H1 (cell line): Measurements from ENCODE around the gene CNST. TPM values are rescaled to one million over a fixed set of nuclear protein-coding genes. Genes with fewer than 3 reads are reported as not detected.

Source experiments
- CTCF ChIA-PET: fragments of 300-600 bp; sonication (Branson Sonifier 250); formaldehyde crosslinking; loops from one replicate; lab custom pipeline; 2021; ENCODE audit not compliant: partially characterized antibody; lab: Charles Lee
- POLR2A ChIA-PET: fragments of 300-600 bp; sonication (Branson Sonifier 250); formaldehyde crosslinking; loops from one replicate; lab custom pipeline; 2021; ENCODE audit warnings: inconsistent platforms; ENCODE audit not compliant: partially characterized antibody; lab: Charles Lee
- DNase-seq, 2 experiments: peaks; one replicate each; pipeline versions ENCODE4 v3.0.0 to v3.0.0-alpha.2; 2010 to 2022; ENCODE audit warnings: low spot score in 2 of 2, low read depth in 1 of 2, mixed read lengths in 1 of 2
- FAIRE-seq: peaks from 2 replicates; lab custom pipeline; 2011; peaks lifted over from hg19 to GRCh38; lab: Jason Lieb, UNC
- H2AFZ ChIP-seq: 2 replicates; pipeline ENCODE4 v1.8.1; 2012; ENCODE audit warnings: low read length, inconsistent platforms
- H2AK5ac ChIP-seq: 2 replicates; pipeline ENCODE4 v1.6.1; 2013; ENCODE audit warnings: low read depth, low read length
- H2BK120ac ChIP-seq: replicated peaks from 2 replicates; pipeline ENCODE3; 2013; ENCODE audit warnings: low read depth, low read length, inconsistent platforms
- H2BK12ac ChIP-seq: 2 replicates; pipeline ENCODE4 v1.6.1; 2013; ENCODE audit warnings: low read depth, low read length
- H2BK15ac ChIP-seq: 2 replicates; pipeline ENCODE4 v1.6.1; 2013; ENCODE audit warnings: low read length
- H2BK20ac ChIP-seq: 2 replicates; pipeline ENCODE4 v1.6.1; 2013; ENCODE audit warnings: low read length
- H2BK5ac ChIP-seq: 2 replicates; pipeline ENCODE4 v1.6.1; 2013; ENCODE audit warnings: low read depth, low read length
- H3K14ac ChIP-seq: 2 replicates; pipeline ENCODE4 v1.6.1; 2013; ENCODE audit warnings: inconsistent platforms; ENCODE audit not compliant: insufficient read length
- H3K18ac ChIP-seq: 2 replicates; pipeline ENCODE4 v1.6.1; 2013; ENCODE audit warnings: low read length; ENCODE audit errors: extremely low read depth
- H3K23ac ChIP-seq: 2 replicates; pipeline ENCODE4 v1.6.1; 2013; ENCODE audit warnings: inconsistent platforms; ENCODE audit not compliant: insufficient read length
- H3K23me2 ChIP-seq: 2 replicates; pipeline ENCODE4 v1.6.1; 2013; ENCODE audit warnings: low read depth, low read length
- H3K27ac ChIP-seq: 2 replicates; pipeline ENCODE4 v1.6.1; 2011; ENCODE audit warnings: low read depth, low read length, inconsistent platforms
- H3K27me3 ChIP-seq, 4 experiments: replicated peaks in 1 of 4; 1 replicate in 1 of 4; 2 replicates in 3 of 4; pipeline versions ENCODE4 v1.6.1 to v1.8.1; 2011 to 2013; ENCODE audit warnings: low read length in 3 of 4, mild to moderate bottlenecking in 3 of 4, inconsistent platforms in 2 of 4, mixed read lengths in 2 of 4, moderate library complexity in 1 of 4; ENCODE audit not compliant: control insufficient read depth in 3 of 4, insufficient read depth in 3 of 4; ENCODE audit errors: extremely low read depth in 1 of 4
- H3K36me3 ChIP-seq, 4 experiments: 2 replicates each; pipeline versions ENCODE4 v1.6.1 to v1.8.1; 2011 to 2013; ENCODE audit warnings: mild to moderate bottlenecking in 4 of 4, low read length in 3 of 4, moderate library complexity in 2 of 4, control low read depth in 1 of 4, inconsistent platforms in 1 of 4; ENCODE audit not compliant: insufficient read depth in 4 of 4, control insufficient read depth in 2 of 4
- H3K4ac ChIP-seq: replicated peaks from 2 replicates; pipeline ENCODE3; 2013; ENCODE audit warnings: low read length, low read depth, mixed read lengths, inconsistent platforms; ENCODE audit not compliant: insufficient read length
- H3K4me1 ChIP-seq, 4 experiments: replicated peaks in 1 of 4; 1 replicate in 1 of 4; 2 replicates in 3 of 4; pipeline versions ENCODE4 v1.6.1 to v1.8.1; 2011 to 2013; ENCODE audit warnings: low read length in 3 of 4, inconsistent platforms in 2 of 4, mixed read lengths in 1 of 4; ENCODE audit not compliant: insufficient read depth in 4 of 4, control insufficient read depth in 3 of 4
- H3K4me2 ChIP-seq, 2 experiments: 2 replicates each; pipeline versions ENCODE4 v1.6.1 to v1.8.1; 2011 to 2013; ENCODE audit warnings: low read depth in 2 of 2, low read length in 2 of 2, control low read depth in 1 of 2, inconsistent platforms in 1 of 2, mild to moderate bottlenecking in 1 of 2; ENCODE audit not compliant: insufficient read depth in 1 of 2
- H3K4me3 ChIP-seq, 4 experiments: fragments of 200-600, 300-600 bp in 1 of 4; sonication (generic), shearing (Covaris generic), sonication (Bioruptor Twin) in 1 of 4; 2 replicates each; pipeline versions ENCODE4 v1.5.1 to v1.8.1; 2011 to 2016; ENCODE audit warnings: low read length in 4 of 4, low read depth in 3 of 4, control low read depth in 2 of 4, inconsistent platforms in 2 of 4, mild to moderate bottlenecking in 2 of 4, mixed read lengths in 1 of 4, moderate library complexity in 1 of 4; ENCODE audit not compliant: insufficient read depth in 2 of 4; ENCODE audit errors: extremely low read depth in 1 of 4
- H3K56ac ChIP-seq: replicated peaks from 2 replicates; pipeline ENCODE3; 2013; ENCODE audit warnings: low read depth, mild to moderate bottlenecking, mixed read lengths, low read length, inconsistent platforms; ENCODE audit not compliant: insufficient read length
- H3K79me1 ChIP-seq: 2 replicates; pipeline ENCODE4 v1.6.1; 2013; ENCODE audit warnings: low read depth, low read length, control low read depth
- H3K79me2 ChIP-seq, 2 experiments: 2 replicates each; pipeline versions ENCODE4 v1.6.1 to v1.8.1; 2012 to 2013; ENCODE audit warnings: low read length in 2 of 2, mild to moderate bottlenecking in 2 of 2, inconsistent platforms in 1 of 2; ENCODE audit not compliant: insufficient read depth in 2 of 2, control insufficient read depth in 1 of 2
- H3K9ac ChIP-seq, 4 experiments: replicated peaks in 1 of 4; 1 replicate in 1 of 4; 2 replicates in 3 of 4; pipeline versions ENCODE4 v1.6.1 to v1.8.1; 2011 to 2013; ENCODE audit warnings: low read depth in 3 of 4, low read length in 3 of 4, control low read depth in 2 of 4, mild to moderate bottlenecking in 2 of 4, moderate library complexity in 2 of 4, inconsistent platforms in 1 of 4; ENCODE audit errors: extremely low read depth in 1 of 4
- H3K9me3 ChIP-seq, 2 experiments: 2 replicates each; pipeline versions ENCODE4 v1.6.1 to v1.8.1; 2012 to 2013; ENCODE audit warnings: mild to moderate bottlenecking in 2 of 2, moderate library complexity in 2 of 2, control low read depth in 1 of 2, inconsistent platforms in 1 of 2, low read depth in 1 of 2, low read length in 1 of 2, mixed read lengths in 1 of 2; ENCODE audit not compliant: insufficient read depth in 2 of 2
- H4K20me1 ChIP-seq, 2 experiments: replicated peaks in 1 of 2; 2 replicates each; pipeline versions ENCODE3 to v1.8.1; 2011 to 2013; ENCODE audit warnings: inconsistent platforms in 2 of 2, low read length in 2 of 2, mild to moderate bottlenecking in 1 of 2; ENCODE audit not compliant: insufficient read depth in 2 of 2, control insufficient read depth in 1 of 2
- H4K5ac ChIP-seq: 2 replicates; pipeline ENCODE4 v1.6.1; 2013; ENCODE audit warnings: low read length, low read depth, mixed read lengths, inconsistent platforms; ENCODE audit not compliant: insufficient read length
- H4K8ac ChIP-seq: 2 replicates; pipeline ENCODE4 v1.8.0; 2013; ENCODE audit warnings: mild to moderate bottlenecking, moderate library complexity, low read length, inconsistent platforms; ENCODE audit not compliant: insufficient read depth; ENCODE audit errors: extremely low read depth
- H4K91ac ChIP-seq: replicated peaks from 2 replicates; pipeline ENCODE3; 2013; ENCODE audit warnings: low read length, mixed read lengths, inconsistent platforms; ENCODE audit not compliant: insufficient read length
- SUZ12 ChIP-seq: fragments of 200-600 bp; sonication (generic); IDR thresholded peaks from 2 replicates; pipeline ENCODE4 v1.6.1; 2012; ENCODE audit warnings: mild to moderate bottlenecking, inconsistent platforms, low read length, moderate library complexity, mixed read lengths
- WGBS, 2 experiments: shearing (Covaris generic) in 1 of 2; methylation state at CpG; one replicate each; pipeline versions ENCODE4 v1.1.6 to v1.1.7; 2013 to 2015; ENCODE audit warnings: low lambda C conversion rate in 2 of 2, mixed read lengths in 2 of 2, inconsistent platforms in 1 of 2, low coverage in 1 of 2, missing lambda C conversion rate in 1 of 2; ENCODE audit not compliant: insufficient replicate concordance in 2 of 2, insufficient coverage in 1 of 2, insufficient read length in 1 of 2; ENCODE audit errors: extremely low coverage in 1 of 2, missing lambda C conversion rate in 1 of 2; 5-methylcytosine and 5-hydroxymethylcytosine counted together
- polyA plus RNA-seq, 7 experiments: library from polyadenylated mRNA; depleted of rRNA in 3 of 7; stranded (reverse) in 5 of 7; unstranded in 2 of 7; fragments of >200 nt in 5 of 7; fragments of 200-250 nt in 2 of 7; gene quantifications; 1 replicate in 5 of 7; 2 replicates in 1 of 7; 4 replicates in 1 of 7; pipeline versions ENCODE4 v1.2.1 to v1.2.3, GENCODE V29; 2011 to 2013; ENCODE audit warnings: missing spikeins in 2 of 7, mixed read lengths in 2 of 7
- total RNA-seq: library from RNA; stranded (reverse); fragmentation: NEBNext Ultra II Directional; extraction: Animal tissue kit (Norgen Biotek cat#: 25700); gene quantifications from 2 replicates; pipeline ENCODE4 v1.2.1, GENCODE V29; 2021

CNST gene
- total and polyA plus RNA-seq, 2 of the 8 experiments (the other 6 are each of a cell fraction or from before 2014, with no cell fraction given): 5.3 to 21.3 TPM

- Histone ChIP-seq H3K36me3 (no peaks in the 10 kb centered on the region), H3K23ac (no peak overlapping the region), H4K91ac (no peak overlapping the region), H3K4me1 (no peaks in the 10 kb centered on the region), H3K4ac (no peak overlapping the region)
- 90% methylated on average over 10 of the region's 10 CpGs; no CpG with 5 or more reads in 1 of the 2 experiments for WGBS, 2 experiments
- no peak for TF ChIP-seq SUZ12
- TF ChIP-seq, all 59 proteins: peak for 0
- Histone ChIP-seq H3K4me2 (no peak overlapping the region), H3K4me3 (no peak overlapping the region), H4K8ac (no peak overlapping the region), H2BK120ac (no peak overlapping the region), H2BK5ac (no peak overlapping the region), H2BK15ac (no peak overlapping the region), H3K18ac (no peak overlapping the region), H3K27me3 (no peaks in the 10 kb centered on the region), H2BK20ac (no peak overlapping the region), H3K56ac (no peak overlapping the region), H3K14ac (no peak overlapping the region), H3K79me2 (no peaks in the 10 kb centered on the region), H4K5ac (no peak overlapping the region), H3K9me3 (no peaks in the 10 kb centered on the region), H2AFZ (no peak overlapping the region), H3K23me2 (no peaks in the 10 kb centered on the region), H3K79me1 (no peaks in the 10 kb centered on the region), H4K20me1 (no peaks in the 10 kb centered on the region), H3K27ac (no peak overlapping the region), H2BK12ac (no peak overlapping the region), H3K9ac (no peak overlapping the region), H2AK5ac (no peak overlapping the region)
- no peak for DNase-seq
- FAIRE-seq: no peak
- ChIA-PET POLR2A (interaction anchor here (0.9 kb wide), 1 partner anchor 9 kb away, joined by 3 read pairs; no protein-coding TSS in a partner anchor), CTCF (interaction anchor here (0.6 to 9.7 kb wide), 7 partner anchors 9 to 812 kb away, joined by 3 to 66 read pairs (median 4); no protein-coding TSS in a partner anchor)
These were observed 114.5 kb downstream of the CNST start for GRCh38 chr1:246680696-246681130.
